ENCODE data around the gene MAP2K5.

GRCh38 chr15:67534360-67534759 lies 8.1 kb upstream of the MAP2K5 start:
- TF ChIP-seq ZFX (IDR thresholded peaks at IDR 0.05; ENCODE audit: borderline replicate concordance) = no peak
- TF ChIP-seq, protein P1, sequence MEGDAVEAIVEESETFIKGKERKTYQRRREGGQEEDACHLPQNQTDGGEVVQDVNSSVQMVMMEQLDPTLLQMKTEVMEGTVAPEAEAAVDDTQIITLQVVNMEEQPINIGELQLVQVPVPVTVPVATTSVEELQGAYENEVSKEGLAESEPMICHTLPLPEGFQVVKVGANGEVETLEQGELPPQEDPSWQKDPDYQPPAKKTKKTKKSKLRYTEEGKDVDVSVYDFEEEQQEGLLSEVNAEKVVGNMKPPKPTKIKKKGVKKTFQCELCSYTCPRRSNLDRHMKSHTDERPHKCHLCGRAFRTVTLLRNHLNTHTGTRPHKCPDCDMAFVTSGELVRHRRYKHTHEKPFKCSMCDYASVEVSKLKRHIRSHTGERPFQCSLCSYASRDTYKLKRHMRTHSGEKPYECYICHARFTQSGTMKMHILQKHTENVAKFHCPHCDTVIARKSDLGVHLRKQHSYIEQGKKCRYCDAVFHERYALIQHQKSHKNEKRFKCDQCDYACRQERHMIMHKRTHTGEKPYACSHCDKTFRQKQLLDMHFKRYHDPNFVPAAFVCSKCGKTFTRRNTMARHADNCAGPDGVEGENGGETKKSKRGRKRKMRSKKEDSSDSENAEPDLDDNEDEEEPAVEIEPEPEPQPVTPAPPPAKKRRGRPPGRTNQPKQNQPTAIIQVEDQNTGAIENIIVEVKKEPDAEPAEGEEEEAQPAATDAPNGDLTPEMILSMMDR (IDR thresholded peaks at IDR 0.05) = no peak
